GM15510 (cell line): ENCODE data around the gene CBFA2T3.

Source experiments
- POLR2A ChIP-seq: IDR thresholded peaks from 3 replicates; pipeline ENCODE4 v1.6.1; 2011; ENCODE audit warnings: borderline replicate concordance; ENCODE audit not compliant: insufficient read length; ENCODE audit errors: extremely low read depth

Gene CBFA2T3

DNA sequence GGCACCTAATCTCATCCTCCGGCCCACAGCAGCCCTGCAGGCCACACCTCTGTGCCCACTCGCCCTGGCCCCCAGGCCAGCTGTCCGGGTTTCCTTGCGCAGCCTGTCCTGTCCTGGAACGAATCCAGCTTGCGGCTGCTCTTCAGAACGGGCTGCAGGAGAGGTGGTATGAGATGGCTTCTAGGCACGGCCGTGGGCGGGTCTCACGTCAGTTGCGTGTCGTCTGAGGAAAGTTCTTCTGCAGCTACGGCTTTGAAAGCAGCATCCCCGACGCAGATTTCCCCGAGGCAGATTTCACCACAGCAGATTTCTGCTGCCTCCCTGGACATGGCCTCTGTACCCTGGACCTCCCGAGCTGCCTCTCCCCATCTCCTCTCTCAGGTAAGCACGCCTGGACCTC lies 138.4 kb downstream of the CBFA2T3 start:
- no peak for TF ChIP-seq POLR2A

DNA sequence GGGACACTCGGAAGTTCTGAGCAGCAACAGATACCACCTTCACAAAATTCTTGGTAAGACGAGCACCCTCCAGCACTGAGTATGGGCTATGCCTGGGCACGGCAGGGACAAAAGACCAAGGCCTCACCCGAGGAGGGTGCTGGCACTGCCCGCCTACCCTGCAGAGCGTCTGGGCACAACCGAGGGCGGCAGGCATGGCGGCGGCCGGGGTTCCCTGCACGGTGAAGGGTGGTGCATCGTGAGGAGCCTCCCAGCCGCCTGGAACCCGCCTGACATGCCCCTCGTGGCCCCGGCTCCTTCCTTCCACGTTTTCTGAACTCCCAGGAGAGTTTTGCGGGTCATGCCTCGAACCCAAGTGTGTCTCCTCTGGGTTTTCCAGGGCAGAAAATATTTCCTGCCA lies 139.2 kb downstream of the CBFA2T3 start:
- TF ChIP-seq POLR2A, result no peak

DNA sequence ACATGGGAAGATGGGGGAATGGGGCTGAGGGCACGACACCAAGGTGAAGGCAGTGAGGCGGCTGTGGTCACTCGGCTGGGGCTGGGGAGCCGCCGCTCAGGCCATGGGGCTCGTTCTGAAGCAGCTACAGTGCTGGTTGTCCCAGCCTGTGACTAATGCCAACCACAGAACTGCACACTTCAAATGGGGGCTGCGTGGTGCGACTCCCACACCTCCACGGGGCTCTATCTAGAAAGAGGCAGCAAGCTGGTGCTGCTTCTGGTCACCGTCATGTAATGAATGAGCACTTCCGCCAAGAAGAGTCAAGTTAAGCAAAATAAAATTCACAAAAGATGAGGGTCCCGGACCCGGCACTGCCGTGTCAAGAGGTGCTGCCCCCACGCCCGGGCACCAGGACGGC lies 140.2 kb downstream of the CBFA2T3 start:
- TF ChIP-seq POLR2A, result no peak

DNA sequence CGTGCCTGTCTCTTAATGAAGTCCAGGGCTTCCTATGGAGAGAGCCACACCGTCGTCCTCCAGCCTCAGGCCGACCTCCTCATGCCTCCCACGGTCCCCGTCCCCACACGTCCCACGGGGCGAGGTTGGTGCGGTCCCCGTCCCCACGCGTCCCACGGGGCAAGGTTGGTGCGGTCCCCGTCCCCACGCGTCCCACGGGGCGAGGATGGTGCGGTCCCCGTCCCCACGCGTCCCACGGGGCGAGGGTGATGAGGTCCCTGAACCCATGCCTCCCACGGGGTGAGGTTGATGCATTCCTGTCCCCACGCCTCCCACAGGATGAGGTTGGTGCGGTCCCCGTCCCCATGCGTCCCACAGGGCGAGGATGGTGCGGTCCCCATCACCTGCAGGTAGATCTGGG lies 141.2 kb downstream of the CBFA2T3 start:
- no peak for TF ChIP-seq POLR2A

DNA sequence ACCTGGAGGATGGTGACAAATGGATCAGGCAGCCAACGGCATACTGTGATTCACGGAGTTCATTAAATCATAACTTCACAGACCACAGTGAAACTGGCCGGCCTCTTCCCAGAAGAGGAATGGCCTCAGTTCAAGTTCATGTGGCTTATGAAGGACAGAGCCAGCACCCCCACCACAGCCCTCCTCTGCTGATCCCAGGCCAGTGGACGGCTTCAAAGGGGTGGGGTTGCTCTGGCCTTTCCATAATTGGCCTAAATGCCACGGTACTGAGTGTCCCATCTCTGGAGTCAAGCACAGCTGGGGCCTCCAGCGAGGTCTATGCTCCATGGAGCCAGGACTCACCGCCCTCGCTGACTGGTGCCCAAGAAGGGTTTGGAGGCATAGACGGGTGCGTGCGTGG lies 141.6 kb downstream of the CBFA2T3 start:
- TF ChIP-seq POLR2A, result no peak

DNA sequence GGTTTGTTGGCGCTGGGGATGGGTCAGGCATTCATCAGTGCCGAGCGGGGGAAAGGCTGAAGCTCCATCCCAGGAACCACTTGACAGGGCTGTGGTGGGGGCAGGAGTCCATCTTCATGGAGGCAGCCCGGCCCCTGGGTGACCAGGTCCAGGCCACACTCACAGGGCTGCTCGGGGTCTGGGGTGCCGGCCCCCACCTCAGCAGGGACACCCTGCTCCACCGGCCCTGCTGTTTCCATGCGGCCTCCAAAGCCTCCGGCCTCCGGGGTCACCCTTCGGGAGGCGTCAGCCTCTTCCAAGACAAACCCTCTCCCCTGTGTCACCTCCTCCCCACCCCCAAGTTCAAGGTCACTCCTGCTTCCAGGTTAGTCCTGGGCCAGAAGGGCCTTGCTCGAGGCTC lies 142.3 kb downstream of the CBFA2T3 start:
- TF ChIP-seq POLR2A, result no peak

DNA sequence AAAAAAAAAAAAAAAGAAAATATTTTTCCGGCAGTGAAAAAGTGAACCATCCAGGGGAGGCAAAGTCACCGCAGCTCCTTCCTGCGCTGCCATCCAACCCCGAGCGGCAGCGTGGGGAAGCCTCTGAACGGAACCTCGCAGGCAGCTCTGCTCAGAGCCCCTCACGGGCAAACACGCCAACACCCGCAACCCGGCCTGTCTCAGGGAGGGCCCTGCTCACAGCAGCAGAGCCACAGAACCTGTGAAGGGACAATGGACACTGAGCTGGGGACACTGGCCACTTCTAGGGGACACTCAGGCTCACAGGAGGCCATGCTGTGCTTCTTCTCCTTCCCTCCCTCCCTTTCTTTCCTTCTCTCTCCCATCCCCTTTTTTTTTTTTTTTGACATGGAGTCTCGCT lies 143.9 kb downstream of the CBFA2T3 start:
- no peak for TF ChIP-seq POLR2A

DNA sequence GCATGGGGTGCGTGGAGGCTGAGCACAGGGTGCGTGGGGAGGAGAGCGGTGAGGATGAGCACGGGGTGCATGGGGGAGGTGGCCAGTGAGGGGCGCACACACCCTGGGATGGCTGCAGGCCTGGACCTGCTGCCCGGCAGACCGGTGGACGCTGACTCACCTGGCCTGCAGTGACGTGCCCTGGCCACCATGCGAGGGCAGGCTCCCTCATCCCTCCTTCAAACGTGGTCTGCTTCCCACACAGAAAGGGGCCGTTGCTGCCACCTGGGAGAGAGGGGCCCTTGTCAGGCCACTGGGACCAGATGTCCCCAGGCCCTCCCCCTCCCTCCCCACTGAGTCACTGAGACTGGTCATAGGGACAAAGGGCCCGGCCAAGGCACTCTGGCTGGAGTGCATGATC lies 145.2 kb downstream of the CBFA2T3 start:
- no peak for TF ChIP-seq POLR2A

DNA sequence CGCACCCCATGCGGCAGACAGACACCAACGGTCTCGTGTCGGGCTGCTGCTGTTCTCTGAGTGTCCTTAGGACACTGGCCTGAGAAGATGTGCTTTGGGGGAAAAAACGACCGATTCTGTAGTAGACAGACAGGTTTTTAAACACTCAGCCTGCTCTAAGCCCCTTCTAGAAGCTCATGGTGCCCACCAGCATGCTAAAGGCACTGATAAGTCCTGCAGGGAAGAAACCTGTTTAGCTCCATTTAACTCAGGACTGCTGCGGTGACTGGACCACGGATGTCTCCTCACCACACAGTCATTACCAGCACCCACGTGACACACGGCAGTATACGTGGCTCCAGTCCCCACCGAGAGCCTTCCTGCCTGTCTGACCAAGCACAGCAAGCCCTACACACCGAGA lies 146.2 kb downstream of the CBFA2T3 start:
- TF ChIP-seq POLR2A, result no peak

DNA sequence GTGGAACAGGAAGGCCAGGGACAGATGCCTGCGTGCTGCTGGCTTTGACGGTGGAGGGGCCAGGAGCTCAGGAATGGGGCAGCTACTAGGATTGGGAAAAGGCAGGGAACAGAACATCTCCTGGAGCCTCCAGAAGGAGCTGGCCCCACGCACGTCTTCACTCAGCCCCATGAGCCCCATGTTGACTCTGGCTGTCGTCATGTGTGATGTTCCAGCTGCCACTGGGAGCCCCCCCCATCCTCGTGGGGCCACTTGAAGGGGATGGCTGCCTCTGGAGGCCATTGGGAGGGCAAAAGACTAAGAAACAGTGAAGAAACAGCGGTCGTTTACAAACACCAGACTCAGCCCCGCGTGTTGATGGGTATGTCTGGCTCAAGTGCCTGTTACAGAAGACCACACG lies 146.7 kb downstream of the CBFA2T3 start:
- no peak for TF ChIP-seq POLR2A

DNA sequence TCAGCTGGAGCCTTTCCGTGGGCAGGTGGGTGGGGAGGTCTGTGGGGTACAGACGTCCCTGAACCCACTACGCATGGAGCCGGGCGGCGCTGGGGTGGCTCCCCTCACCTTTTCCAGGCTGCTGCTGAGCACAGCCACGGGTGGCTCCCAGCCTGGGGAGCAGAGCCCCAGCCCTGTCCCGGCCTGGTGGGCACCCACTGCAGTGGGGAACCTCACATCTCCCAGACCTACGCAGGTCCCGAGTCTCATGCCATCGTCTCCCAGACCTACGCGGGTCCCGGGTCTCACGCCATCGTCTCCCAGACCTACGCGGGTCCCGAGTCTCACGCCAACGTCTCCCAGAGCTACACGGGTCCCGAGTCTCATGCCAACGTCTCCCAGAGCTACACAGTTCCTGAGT lies 148.3 kb downstream of the CBFA2T3 start:
- TF ChIP-seq POLR2A, result no peak

DNA sequence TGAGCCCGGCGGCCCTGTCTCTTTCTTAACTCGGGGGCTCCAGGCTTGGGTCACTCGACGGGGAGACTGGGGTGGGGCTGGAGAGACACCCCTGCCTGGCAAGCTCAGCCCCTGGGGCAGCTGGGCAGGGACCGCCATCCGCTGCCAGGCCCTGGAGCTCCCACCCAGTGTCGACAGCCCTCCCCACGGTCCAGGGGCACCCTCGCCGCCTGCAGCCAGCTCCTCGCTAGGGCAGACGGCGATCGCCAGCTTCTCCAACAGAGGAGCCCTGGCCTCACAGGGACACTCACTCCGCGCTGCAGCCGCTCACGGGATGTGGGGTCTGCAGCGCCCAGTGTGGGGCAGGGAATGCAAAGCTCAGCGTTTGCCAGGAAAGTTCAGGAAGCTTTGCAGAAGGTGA lies 149.3 kb downstream of the CBFA2T3 start:
- no peak for TF ChIP-seq POLR2A

DNA sequence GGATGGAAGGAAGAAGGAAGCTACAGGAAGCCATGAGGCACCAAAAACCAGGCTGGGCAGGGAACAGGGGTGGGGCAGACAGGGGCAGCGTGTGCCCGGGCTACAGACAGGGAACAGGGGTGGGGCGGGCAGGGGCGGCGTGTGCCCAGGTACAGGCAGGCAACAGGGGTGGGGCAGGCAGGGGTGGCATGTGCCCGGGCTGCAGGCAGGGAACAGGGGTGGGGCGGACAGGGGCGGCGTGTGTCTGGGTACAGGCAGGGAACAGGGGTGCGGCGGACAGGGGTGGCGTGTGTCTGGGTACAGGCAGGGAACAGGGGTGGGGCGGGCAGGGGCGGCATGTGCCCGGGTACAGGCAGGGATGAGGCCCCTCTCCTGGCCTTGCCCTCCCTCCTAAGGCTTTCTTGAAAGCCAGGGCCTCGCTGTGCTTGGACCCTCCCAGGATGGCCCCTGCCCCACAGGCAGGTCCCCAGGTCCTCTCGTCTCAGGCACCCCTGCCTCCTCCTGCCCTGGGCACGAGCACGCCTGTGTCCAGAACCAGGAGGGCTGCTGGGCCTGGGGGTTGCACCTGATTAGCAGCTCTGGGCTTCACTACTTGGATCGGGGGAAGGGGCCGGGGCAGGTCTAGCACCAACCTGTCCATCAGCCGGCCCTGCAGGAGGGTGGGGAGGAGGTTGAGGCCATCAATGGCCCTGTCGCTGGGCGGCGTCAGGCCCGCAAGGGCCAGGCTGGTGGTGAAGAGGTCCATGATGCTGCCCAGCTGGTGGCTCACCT lies 150.8 kb downstream of the CBFA2T3 start:
- no peak for TF ChIP-seq POLR2A

DNA sequence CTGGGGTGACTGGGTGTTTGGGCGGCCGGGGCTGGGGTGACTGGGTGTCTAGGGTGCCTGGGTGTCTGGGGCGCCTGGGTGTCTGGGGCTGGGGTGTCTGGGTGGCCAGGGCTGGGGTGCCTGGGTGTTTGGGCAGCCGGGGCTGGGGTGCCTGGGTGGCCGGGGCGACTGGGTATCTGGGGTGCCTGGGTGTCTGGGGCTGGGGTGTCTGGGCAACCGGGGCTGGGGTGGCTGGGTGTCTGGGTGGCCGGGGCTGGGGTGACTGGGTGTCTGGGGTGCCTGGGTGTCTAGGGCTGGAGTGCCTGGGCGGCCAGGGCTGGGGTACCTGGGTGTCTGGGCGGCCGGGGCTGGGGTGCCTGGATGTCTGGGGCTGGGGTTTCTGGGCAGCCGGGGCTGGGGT lies 151.9 kb downstream of the CBFA2T3 start:
- no peak for TF ChIP-seq POLR2A
